NCI-H1105 treated with DMSO at 0.1 percent for 48 hours (cell line): ENCODE measurements around the gene FAM81A.
"Not testable (repeated sequence)": the region's sequence is repeated elsewhere in the genome, so short reads cannot be mapped to it uniquely, and the experiment has no call there.

ENCODE experiments used
- DNase-seq: peaks from one replicate; lab custom pipeline; 2025; lab: John Stamatoyannopoulos, UW

Gene FAM81A

DNA sequence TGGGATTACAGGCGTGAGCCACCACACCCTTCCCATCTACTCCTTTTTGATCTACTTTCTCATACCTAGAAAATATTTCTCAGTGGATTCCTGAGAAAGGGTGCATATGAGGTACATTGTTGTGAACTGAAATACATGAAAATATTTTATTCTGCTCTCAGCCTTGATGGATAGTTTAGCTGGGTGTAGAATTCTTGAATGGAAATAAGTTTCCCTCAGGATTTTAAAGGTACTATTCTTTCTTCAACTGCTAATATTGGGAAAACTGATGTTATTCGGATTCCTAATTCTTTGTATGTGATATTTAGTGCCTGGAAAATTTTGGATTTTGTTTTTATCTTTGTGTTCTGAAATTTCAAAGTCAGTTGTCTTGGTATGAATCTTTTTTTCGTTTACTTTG lies 9.1 kb upstream of the FAM81A start:
- not testable (repeated sequence) for DNase-seq

DNA sequence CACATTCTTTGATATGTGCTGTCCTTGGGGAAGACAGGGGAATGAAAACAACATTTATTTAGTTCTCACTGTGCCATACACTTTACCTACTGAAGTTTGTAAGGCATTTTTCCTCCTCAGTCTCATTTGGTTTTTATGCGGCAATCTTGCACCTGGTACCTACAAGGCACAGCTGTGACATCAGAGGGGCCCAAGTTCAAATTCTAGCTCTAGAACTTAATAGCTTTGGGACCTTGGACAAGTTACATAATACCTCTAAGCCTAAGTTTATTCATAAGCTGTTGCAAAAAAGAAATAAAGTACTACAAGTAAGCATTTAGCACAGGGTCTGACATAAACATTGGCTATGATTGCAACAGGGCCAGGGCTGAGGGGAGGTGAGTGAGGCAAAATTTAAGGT lies 5.6 kb upstream of the FAM81A start:
- no peak for DNase-seq

DNA sequence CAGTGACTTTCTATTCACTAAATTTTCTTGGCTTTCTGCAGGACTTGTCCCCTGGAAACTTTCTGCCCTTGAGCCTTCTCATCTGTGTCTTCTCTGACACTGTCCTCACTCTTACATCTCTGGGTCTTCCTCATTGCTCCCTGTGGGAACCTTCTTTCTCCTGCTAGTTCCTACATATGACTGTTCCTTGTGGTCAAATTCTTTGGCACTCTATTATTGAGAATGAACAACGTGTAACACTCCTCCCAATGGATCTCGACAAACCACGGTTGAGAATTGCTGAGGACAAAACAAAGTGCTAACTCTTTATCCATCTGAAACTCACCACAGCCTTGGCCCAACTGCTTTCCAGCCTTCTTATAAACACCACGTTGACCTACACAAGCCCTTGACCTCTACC lies 3.5 kb upstream of the FAM81A start:
- no peak for DNase-seq

DNA sequence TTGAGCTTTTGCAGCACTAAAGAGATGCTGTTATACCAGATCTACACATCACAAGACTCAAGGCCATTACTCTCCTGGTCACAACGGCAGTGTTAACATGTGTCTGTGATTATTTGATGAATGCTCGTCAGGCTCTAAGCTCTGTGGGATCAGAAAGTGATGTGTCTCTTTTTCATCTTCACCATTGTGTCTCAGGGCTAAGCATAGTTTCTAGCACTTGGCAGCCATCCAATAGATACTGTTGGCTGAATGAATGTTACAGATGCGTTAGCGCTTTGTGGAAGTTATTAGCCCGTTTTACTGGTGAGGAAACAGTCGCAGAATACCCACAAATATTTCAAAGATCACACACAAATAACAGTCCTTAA lies 1.2 kb upstream of the FAM81A start:
- DNase-seq, result peak; percentile 80

DNA sequence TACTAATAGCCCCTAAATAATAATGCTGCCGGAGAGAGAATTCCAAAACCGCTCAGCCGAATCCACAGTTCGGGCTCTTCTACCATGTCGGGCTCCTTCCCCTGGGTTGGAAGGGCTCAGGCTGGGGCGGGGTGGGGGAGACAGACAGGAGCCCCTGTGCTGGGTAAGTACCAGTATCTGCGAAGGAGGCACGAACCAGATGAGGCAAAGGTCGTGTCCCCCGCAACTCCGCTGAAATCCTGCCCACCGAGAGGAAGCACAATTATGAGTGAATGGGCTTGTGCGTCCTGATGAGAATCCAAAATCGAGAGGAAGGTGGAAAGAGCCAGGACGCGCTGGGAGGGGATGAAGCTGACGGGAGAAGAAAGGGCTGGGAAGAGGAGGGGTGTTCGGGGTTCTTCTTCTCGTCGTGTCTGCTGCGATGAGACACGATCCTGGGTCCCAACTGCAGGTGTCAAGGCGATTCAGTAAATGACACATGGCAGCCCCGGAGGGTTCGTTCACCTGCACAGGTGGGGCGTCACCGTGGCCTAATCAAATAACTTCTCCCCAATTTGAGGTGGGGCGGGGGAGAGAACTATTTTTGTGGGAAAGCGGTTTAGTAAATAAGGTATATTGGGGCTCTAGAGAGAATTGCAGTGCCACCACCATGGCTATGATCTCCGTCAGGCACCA lies 707 bp upstream of the FAM81A start:
- peak; percentile 67 for DNase-seq

DNA sequence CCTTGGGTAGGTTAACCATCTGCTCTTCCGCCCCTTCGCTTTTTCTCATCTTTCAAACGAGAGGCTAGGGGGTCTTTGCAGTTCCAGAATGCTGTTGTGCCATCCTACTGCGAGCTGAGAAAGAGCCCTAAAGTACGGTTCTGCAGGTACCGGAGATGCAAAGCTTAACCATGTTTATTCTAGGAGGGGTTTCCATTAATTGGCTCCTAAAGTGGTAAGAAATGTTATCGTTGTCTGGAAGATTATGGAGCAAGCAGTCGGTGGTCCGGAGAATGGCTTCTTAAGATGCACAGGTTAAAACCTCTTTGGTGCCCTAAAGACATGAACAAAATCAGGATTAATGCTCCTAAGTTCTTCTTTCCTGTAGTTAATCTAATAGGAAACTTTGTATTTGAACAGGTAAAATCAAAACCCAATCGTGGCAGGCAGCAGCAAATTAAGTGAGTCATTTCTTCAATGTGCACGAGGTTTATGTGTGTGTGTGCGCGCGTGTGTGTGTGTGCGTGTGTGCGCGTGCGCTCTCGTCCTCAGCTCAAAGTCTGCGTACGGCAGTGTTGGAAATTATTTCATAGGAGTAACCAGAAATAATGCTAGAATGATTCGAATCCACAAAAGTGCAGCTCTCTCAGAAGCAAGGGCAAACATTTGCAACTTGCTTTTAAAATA lies 772 bp downstream of the FAM81A start:
- DNase-seq, result peak; percentile 12

DNA sequence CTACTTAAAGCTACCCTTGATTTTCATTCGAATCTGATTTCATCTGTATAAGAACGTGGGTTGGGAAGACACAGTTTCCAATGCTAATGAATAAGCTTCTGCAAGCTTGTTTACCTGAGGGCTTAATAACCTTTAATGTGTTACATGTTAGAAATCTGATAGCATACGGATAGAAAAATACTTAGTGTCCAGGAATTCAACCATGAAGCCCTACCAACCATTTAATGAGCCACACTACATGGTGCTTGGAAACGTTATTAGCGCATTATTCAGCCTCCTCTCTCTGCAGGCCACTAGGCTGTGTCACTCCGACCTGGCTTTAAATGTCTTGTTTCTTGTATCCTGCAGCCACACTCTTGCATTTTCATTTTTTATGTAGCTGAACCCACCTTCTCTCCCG lies 1.6 kb downstream of the FAM81A start:
- no peak for DNase-seq

DNA sequence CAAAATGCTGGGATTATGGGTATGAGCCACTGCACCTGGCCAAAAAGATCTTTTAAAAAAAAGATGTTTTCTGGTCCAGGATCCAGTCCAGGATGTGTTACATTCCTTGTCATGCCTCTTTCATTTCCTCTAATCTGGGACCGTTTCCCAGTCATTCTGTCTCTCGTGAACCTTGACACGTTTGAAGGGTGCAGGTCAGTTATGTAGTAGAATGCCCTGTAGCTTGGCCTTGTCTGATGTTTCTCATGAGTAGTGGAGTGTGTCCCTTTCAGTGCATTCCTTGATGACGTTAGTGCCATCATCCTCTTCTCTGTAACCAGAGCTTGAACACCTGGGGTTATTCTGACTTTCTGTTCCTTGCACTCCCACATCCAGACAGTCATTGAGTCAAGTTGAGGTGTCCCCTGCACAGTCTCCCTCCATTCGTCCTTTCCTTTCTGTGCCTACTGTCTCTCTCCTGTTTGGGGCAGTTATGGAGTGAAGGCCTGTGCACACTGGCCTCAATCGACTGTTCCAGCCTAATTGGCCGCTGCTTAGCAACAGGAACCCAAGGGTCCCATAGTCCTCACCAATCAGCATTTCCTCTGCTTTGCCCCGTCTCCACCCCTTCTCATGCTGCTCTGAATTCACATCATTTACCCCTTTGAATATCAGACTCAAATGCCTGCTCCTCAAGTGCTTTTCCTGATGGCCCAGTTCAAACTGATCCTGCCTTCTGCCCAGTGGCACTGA lies 5.5 kb downstream of the FAM81A start:
- no peak for DNase-seq

DNA sequence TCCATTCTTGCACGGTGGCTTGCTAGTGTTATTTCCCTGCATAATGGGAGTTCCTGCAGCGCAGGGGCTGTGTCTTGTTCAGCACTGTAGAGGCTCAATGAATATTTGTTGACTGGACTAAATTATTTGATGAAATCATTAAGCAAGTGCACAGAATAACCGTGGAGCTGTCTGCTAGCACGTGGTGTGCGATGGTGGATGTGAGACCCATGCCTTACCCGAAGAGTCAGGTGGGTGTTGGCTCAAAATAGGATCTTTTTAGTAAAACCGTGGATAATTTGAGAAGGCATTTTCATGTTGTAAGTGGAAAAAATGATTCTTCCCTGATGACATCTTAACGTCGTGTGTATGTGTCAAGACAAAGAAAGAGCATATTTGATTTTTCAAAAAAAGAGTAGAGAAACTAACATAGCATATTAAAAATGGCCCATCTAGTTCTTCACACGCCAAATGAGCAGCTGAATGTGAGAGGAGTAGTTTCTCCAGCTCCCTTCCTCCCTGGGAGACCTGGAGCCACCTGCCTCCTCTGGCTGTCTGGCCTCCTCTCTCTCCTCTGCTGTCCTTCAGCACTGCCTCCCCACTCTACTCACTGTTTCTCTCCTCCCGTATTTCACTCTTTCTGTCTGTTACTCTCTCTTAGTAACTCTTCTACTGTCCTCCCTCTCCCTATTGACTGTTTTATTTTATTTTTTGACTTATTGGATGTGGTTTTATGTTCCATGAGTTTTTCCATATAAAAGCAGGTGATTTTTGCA lies 6.3 kb downstream of the FAM81A start:
- DNase-seq, result no peak

DNA sequence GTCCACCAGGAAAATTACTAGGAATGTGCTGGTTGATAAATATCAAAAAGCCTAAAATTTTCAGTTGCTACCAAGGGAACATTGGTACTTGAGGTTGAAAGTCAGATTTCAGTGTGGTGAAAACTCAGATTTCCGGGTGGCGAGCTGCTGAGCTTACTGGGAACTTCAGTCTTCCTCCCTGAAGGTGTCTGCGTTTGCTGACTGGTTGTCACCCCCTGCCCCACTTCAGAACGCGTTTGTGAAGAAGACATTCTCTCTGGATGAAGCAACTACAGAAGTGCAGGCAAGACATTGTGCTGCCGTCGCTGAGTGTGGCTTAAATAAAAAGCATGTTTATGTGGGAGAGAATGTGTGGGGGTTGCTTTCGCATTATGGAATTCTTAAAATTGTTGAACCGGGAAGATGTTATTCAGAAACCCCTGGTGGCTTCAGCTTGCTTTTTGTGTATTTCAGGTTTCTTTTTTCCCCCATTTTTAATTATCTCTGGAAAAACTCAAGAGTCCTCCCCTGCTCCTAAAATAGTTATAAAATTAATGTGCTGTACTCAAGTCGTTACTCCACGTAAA lies 7.1 kb downstream of the FAM81A start:
- no peak for DNase-seq

DNA sequence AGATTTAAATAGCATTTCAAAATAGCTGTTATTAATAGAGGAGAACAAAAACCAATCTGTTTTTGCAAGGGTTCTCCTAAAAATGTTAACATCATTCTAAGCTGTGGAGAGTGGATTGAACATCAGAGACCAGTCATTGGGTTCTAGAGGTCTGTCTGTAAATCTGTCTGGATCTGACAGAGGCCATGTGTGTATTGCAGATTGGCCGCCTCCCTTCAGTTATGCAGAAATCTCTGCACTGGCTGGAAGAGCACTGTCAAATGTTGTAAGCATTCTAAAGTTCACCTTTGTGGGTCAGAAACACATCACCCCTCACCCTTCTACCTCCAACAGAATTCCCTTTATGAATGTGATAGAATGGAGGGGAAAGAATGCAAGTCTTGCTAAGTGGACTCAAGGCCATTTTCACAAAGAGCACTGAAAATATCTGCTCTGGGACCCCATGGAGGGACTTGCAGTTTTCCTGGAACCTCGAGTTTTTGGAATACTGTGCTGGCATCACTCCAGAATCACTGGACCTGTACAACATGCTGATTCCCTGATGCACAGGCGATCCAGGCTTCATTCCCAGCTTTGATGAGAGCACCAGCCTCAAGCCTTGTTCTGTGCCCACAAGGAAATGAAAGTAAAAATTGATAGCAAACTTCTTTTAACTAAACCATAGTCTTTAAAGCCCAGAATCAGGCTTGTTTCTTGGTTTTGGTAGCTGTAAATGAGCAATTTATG lies 8.4 kb downstream of the FAM81A start:
- no peak for DNase-seq

DNA sequence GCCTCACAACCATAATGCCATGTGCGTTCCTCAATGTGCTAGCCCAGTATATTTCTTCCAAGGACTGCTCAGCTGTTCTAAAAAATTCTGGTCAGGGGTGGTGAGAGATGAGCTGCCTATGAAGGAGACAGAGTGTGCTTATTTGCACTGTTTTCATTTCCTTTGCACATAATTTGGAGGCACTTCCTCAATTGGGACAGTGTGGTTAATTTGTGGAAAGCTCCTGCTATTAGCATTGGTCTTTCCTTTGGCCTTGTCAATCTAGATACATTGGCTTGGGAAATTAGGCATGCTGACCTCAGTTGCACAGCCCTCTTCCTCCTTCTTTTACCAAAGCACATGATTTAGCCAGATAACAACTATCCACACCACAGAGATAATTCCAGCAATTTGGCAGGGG lies 9.4 kb downstream of the FAM81A start:
- no peak for DNase-seq

DNA sequence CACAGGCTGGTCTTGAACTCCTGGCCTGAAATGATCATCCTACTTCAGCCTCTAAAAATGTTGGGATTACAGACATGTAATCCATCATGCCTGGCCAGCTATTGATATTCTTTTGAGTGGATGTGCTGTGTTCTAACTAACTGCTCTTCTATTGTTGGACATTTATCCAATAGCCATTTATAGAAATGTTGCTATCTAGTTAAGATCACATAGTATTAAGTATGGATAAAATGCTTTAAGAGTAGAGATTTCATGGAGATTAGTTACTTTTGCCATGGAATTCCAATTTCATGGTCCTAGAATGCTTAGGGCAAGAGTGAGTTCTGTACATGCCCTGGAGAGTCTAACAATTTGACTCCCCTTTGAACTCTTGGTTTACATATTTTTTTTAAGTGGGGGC lies 10.9 kb downstream of the FAM81A start:
- DNase-seq, result no peak

DNA sequence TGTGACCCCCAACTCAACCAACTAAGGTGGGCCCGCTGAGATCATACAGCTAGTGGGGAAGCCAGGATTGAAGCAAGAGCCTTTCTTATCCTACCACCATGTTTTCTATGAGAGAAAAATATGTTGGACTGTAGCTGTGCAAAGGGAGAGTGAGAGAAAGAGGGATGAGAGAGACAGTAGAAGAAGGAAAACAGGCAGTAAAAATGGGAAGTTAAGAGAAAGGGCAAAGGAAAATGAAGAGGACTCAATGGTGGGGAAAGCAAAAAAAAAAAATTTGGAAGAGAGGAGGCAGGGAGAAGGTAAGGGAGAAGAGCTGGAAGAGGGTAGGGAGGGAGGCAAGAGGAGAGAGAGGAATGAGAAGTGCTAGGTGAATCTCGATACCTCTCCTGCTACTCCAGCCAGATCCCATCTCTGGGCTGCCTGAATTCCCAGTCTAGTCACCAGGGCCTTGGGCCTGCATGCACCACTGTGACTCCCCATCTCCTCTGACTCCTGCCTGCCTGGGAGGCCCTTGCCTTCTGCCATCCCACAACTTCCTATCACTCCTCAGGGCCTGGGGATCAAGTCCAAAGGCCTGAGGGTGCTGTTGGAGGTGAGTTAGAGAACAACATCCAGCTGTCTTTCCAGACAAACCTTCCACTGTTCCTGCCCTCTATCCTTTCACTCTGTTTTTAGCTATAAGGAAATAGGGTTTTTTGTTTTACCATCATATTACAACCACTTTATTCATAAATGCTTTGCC lies 15.7 kb downstream of the FAM81A start:
- DNase-seq, result no peak

DNA sequence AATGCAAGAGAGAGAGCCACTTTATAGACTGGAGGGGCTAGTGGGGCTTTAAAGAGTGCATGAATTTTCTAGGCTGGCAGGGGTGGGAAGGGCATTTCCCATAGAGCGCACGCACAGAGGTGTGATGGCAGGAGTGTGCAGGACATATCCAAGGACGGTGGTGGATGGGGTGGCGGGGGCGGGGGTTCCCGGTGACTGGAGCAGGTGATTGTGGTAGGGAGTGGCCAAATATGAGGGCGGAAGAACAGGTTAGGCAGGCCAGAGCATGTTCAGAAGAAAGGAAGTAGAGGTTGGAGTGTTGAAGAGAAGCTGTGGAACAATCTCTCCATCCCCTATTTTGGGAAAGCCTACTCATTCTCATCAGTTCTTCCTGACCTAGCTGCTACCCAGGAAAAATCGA lies 18.1 kb downstream of the FAM81A start:
- peak; percentile 18 for DNase-seq

DNA sequence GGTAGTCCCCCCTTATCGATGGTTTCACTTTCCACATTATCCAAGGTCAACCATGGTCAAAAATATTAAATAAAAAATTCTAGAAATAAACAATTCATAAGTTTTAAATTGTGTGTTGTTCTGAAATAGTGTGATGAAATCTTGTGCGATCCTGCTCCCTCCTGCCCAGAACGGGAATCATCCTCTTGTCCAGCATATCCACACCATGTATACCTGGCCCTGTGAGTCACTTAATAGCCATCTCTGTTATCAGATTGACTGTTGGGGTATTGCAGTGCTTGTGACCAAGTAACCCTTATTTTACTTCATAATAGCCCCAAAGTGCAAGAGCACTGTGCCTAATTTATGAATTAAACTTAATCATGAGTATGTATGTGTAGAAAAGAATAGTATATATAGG lies 19.1 kb downstream of the FAM81A start:
- DNase-seq, result no peak

DNA sequence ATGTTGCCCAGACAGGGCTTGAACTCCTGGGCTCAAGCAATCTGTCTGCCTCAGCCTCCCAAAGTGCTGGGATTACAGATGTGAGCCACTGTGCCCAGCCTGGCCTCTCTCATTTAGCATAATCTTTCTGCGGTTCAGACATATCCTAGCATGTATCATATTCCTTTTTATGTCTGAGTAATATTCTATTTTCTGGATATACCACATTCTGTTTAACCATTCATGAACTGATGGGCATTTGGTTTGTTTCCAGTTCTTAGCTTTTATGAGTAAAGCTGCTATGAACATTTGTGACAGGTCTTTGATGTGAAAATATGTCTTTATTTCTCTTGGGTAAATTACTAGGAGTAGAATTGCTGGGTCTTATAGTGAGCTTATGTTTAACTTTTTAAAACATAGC lies 23.5 kb downstream of the FAM81A start:
- DNase-seq, result no peak

DNA sequence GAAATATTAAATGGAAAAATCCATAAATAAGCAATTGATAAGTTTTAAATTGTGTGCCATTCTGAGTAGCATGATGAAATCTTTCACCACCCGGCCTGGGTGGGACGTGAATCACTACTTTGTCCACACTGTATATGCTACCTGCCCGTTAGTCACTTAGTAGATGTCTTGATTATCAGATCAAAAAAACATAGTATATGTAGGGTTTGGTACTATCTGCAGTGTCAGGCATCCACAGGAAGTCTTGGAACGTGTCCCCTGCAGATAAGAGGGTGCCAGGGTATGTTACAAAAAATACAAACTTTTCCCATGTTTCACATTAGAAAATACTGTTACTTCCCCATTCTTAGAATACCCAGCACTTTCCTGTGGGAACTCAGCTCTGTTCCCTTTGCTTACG lies 35.2 kb downstream of the FAM81A start:
- no peak for DNase-seq

DNA sequence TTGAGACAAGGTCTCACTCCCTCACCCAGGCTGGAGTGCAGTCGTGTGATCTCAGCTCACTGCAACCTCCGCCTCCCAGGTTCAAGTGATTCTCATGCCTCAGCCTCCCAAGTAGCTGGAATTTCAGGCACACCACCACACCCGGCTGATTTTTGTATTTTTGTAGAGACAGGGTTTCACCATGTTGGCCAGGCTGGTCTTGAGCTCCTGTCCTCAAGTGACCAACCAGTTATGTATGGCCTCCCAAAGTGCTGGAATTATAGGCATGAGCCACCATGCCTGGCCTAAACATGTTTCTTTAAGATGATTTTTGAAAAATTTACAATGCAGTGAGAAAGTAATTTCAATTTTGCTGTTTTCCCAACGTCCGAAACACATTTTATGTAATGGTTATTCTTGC lies 37.2 kb downstream of the FAM81A start:
- not testable (repeated sequence) for DNase-seq

DNA sequence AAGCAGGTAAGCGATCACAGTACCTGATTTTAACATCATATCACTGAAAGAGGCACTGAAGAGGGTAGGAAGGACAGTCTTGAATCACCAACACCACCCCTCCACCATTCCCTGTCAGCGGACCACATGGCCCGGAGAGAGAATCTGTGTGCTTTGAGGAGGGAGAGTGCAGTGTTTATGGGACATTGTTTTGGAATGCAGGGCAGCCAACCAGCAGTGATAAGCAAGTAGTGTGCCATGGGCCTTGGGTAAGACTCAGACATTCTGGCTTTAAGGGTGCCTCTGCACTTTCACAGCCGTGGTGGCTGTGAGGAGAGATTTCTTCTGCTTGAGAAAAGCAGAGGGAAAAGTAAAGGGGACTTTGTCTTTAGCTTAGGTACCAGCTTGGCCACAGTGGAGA lies 46.4 kb downstream of the FAM81A start:
- DNase-seq, result no peak

DNA sequence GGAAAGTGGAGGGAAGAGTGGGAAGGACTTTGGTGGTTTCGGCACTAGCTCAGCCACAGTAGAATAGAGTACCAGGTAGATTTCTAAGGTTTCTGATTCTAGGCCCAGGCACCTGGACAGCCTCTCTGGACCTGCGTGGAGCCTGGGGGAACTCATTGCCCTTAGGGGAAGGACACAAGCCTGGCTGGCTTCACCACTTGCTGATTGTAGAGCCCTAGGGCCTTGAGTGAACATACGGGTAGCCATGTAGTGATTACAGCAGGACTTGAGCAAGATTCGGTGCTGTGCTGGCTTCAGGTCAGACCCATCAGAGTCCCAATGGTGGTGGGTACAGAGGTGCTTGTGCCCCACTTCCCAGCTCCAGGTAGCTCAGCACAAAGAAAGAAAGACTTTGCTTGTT lies 47.0 kb downstream of the FAM81A start:
- DNase-seq, result no peak
